Retinal pigment epithelial cell (primary cell): ENCODE results near the gene AIFM3.

Source experiments
- DNase-seq: peaks from one replicate; pipeline ENCODE4 v3.0.0-alpha.2; 2010; ENCODE audit warnings: low read depth
- H3K4me3 ChIP-seq: 2 replicates; pipeline ENCODE4 v1.5.1; 2011; ENCODE audit warnings: mild to moderate bottlenecking, low read length, control low read depth, moderate library complexity
- CTCF ChIP-seq: conservative IDR thresholded peaks from 2 replicates; pipeline ENCODE4 v1.5.1; 2011; ENCODE audit warnings: low read depth, low read length, control low read depth, inconsistent platforms

AIFM3 gene

GRCh38 chr22:20991252-20992055, 24.4 kb downstream of the AIFM3 start:
- no peak for DNase-seq
- no peak for TF ChIP-seq CTCF
- H3K4me3 ChIP-seq, result no peak overlapping the region

DNA sequence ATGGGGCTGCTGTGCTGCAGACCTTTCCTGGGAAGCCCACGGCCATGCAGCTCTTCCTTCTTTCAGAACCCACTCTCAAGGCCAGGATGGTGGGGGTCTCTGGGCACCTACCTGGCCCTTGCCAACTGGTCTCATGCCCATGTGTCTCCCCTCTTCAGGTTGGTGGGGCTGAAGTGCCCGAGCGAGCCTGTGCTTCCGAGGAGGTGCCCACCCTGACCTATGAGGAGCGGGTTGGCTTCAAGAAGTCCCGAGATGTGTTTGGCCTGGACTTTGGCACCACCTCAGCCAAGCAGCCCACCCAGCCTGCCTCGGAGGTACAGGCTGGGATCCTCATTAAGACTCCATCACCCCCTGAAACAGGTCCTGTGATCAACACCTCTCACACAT, 25.0 kb downstream of the AIFM3 start:
- TF ChIP-seq CTCF, result no peak

GRCh38 chr22:20992456-20993303, 25.6 kb downstream of the AIFM3 start:
- TF ChIP-seq CTCF, result no peak
- DNase-seq, result no peak
- no peak overlapping the region for H3K4me3 ChIP-seq

More for the DNA sequence above, 25.0 kb downstream of the AIFM3 start:
- no peak for DNase-seq
- no peak overlapping the region for H3K4me3 ChIP-seq

GRCh38 chr22:20993304-20994127, 26.5 kb downstream of the AIFM3 start:
- DNase-seq, result no peak
- TF ChIP-seq CTCF, result no peak
- H3K4me3 ChIP-seq, result no peak overlapping the region

- TF ChIP-seq CTCF, result no peak
- DNase-seq, result no peak
- H3K4me3 ChIP-seq, result no peak overlapping the region
These were observed 27.3 kb downstream of the AIFM3 start for GRCh38 chr22:20994128-20994901.

GRCh38 chr22:20994902-20995241, 27.8 kb downstream of the AIFM3 start:
- no peak for DNase-seq
- H3K4me3 ChIP-seq, result no peak overlapping the region
- no peak for TF ChIP-seq CTCF
